ENCODE measurements around the gene FOXI1.

- no peak for TF ChIP-seq CTCF (IDR thresholded peaks at IDR 0.05; ENCODE audit: insufficient read depth, low read length, poor library complexity, severe bottlenecking)
- TF ChIP-seq EZH2phosphoT487 (conservative IDR thresholded peaks at IDR 0.05; ENCODE audit: low read length): no peak
Observed at GRCh38 chr5:170115925-170116324, 10.2 kb downstream of the FOXI1 start.
